Hepatocyte (in vitro differentiated cells): Measurements from ENCODE around the gene MCF2L. TPM values are rescaled to one million over a fixed set of nuclear protein-coding genes. Genes with fewer than 3 reads are reported as not detected.

Experiments used
- DNase-seq: peaks from one replicate; pipeline ENCODE4 v3.0.0-alpha.2; 2016; ENCODE audit warnings: low spot score
- H2AFZ ChIP-seq: fragments of 200-600 bp; sonication (generic); 2 replicates; pipeline ENCODE4 v1.6.0; 2016; ENCODE audit warnings: antibody characterized with exemption, mild to moderate bottlenecking
- H3K27ac ChIP-seq: fragments of 200-600 bp; sonication (generic); 2 replicates; pipeline ENCODE4 v1.5.1; 2016; ENCODE audit warnings: mild to moderate bottlenecking
- H3K27me3 ChIP-seq: fragments of 200-600 bp; sonication (generic); 2 replicates; pipeline ENCODE4 v1.6.1; 2016
- H3K36me3 ChIP-seq: fragments of 200-600 bp; sonication (generic); replicated peaks from 2 replicates; pipeline ENCODE4 v1.5.1; 2016; ENCODE audit warnings: low read depth; ENCODE audit not compliant: insufficient read depth
- H3K4me1 ChIP-seq: fragments of 200-600 bp; sonication (generic); 2 replicates; pipeline ENCODE4 v1.5.1; 2016; ENCODE audit warnings: mild to moderate bottlenecking, moderate library complexity; ENCODE audit not compliant: insufficient read depth
- H3K4me2 ChIP-seq: fragments of 200-600 bp; sonication (generic); 2 replicates; pipeline ENCODE4 v1.6.0; 2016
- H3K4me3 ChIP-seq: fragments of 200-600 bp; sonication (generic); 2 replicates; pipeline ENCODE4 v1.5.1; 2016; ENCODE audit warnings: mild to moderate bottlenecking
- H3K79me2 ChIP-seq: fragments of 200-600 bp; sonication (generic); 2 replicates; pipeline ENCODE4 v1.6.0; 2017; ENCODE audit warnings: mild to moderate bottlenecking
- H3K9me2 ChIP-seq: fragments of 200-600 bp; sonication (generic); replicated peaks from 2 replicates; pipeline ENCODE4 v1.6.0; 2017; ENCODE audit warnings: mild to moderate bottlenecking; ENCODE audit not compliant: insufficient read depth
- H3K9me3 ChIP-seq: fragments of 200-600 bp; sonication (generic); 2 replicates; pipeline ENCODE4 v1.5.1; 2016; ENCODE audit warnings: low read depth, mild to moderate bottlenecking
- H4K20me1 ChIP-seq: fragments of 200-600 bp; sonication (generic); 2 replicates; pipeline ENCODE4 v1.6.0; 2016; ENCODE audit warnings: mild to moderate bottlenecking; ENCODE audit not compliant: insufficient read depth, poor library complexity, severe bottlenecking
- EZH2 ChIP-seq: fragments of 200-600 bp; sonication (generic); IDR thresholded peaks from 2 replicates; pipeline ENCODE4 v1.6.1; 2016; ENCODE audit warnings: antibody characterized with exemption, mild to moderate bottlenecking, borderline replicate concordance
- EZH2phosphoT487 ChIP-seq: fragments of 200-600 bp; sonication (generic); IDR thresholded peaks from one replicate; pipeline ENCODE4 v1.6.1; 2018; ENCODE audit warnings: antibody characterized with exemption, mild to moderate bottlenecking, low read depth, moderate library complexity; ENCODE audit not compliant: unreplicated experiment, severe bottlenecking
- WGBS: methylation state at CpG from one replicate; pipeline ENCODE4 v1.1.6; 2016; ENCODE audit warnings: low lambda C conversion rate; ENCODE audit errors: missing lambda C conversion rate; 5-methylcytosine and 5-hydroxymethylcytosine counted together
- polyA plus RNA-seq: library from polyadenylated mRNA; unstranded; fragments of >200 nt; fragmentation: Nextera tagmentation; extraction: Ambion mirVana; gene quantifications from 2 replicates; pipeline ENCODE4 v1.2.1, GENCODE V29; 2016
- total RNA-seq: library from RNA; depleted of rRNA; stranded (reverse); fragments of >200 nt; gene quantifications from 2 replicates; pipeline ENCODE4 v1.2.3, GENCODE V29; 2014
- TF ChIP-seq, protein P1 (sequence below): fragments of 200-600 bp; sonication (generic); IDR thresholded peaks from 2 replicates; pipeline ENCODE4 v1.5.1; 2016; ENCODE audit warnings: antibody characterized with exemption, mild to moderate bottlenecking; ENCODE audit not compliant: poor library complexity

Gene MCF2L
- total and polyA plus RNA-seq, 2 experiments from 2014 or later = 11.1 to 22.4 TPM

- 96% methylated on average over 14 of the region's 14 CpGs for WGBS
- no peak for TF ChIP-seq EZH2phosphoT487
- no peak for TF ChIP-seq EZH2
- TF ChIP-seq, protein P1, sequence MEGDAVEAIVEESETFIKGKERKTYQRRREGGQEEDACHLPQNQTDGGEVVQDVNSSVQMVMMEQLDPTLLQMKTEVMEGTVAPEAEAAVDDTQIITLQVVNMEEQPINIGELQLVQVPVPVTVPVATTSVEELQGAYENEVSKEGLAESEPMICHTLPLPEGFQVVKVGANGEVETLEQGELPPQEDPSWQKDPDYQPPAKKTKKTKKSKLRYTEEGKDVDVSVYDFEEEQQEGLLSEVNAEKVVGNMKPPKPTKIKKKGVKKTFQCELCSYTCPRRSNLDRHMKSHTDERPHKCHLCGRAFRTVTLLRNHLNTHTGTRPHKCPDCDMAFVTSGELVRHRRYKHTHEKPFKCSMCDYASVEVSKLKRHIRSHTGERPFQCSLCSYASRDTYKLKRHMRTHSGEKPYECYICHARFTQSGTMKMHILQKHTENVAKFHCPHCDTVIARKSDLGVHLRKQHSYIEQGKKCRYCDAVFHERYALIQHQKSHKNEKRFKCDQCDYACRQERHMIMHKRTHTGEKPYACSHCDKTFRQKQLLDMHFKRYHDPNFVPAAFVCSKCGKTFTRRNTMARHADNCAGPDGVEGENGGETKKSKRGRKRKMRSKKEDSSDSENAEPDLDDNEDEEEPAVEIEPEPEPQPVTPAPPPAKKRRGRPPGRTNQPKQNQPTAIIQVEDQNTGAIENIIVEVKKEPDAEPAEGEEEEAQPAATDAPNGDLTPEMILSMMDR = no peak
- Histone ChIP-seq H3K4me1 (no peaks in the 10 kb centered on the region), H3K9me2 (no peaks in the 10 kb centered on the region), H3K4me3 (no peak overlapping the region), H3K9me3 (no peaks in the 10 kb centered on the region), H4K20me1 (no peaks in the 10 kb centered on the region), H3K27me3 (no peaks in the 10 kb centered on the region), H3K27ac (no peak overlapping the region), H3K36me3 (no peaks in the 10 kb centered on the region), H3K79me2 (no peaks in the 10 kb centered on the region), H2AFZ (no peak overlapping the region), H3K4me2 (no peak overlapping the region)
- no peak for DNase-seq
These were observed 92.9 kb downstream of the MCF2L start for GRCh38 chr13:113061796-113062425.

- 95% methylated on average over 14 of the region's 14 CpGs for WGBS
- TF ChIP-seq EZH2phosphoT487 (no peak), EZH2 (no peak)
- TF ChIP-seq, protein P1 = no peak
- H3K9me3 ChIP-seq = no peaks in the 10 kb centered on the region
- H3K4me2 ChIP-seq = no peak overlapping the region
- no peak overlapping the region for H3K27ac ChIP-seq
- no peaks in the 10 kb centered on the region for H3K4me1 ChIP-seq
- DNase-seq = no peak
- no peak overlapping the region for H2AFZ ChIP-seq
- no peaks in the 10 kb centered on the region for H3K36me3 ChIP-seq
- H4K20me1 ChIP-seq = no peaks in the 10 kb centered on the region
- H3K27me3 ChIP-seq = no peaks in the 10 kb centered on the region
- no peaks in the 10 kb centered on the region for H3K9me2 ChIP-seq
- no peak overlapping the region for H3K4me3 ChIP-seq
- no peaks in the 10 kb centered on the region for H3K79me2 ChIP-seq
These were observed 93.7 kb downstream of the MCF2L start for GRCh38 chr13:113062691-113063090.

- no peak for DNase-seq
- H2AFZ ChIP-seq = no peak overlapping the region
- H3K27ac ChIP-seq = no peak overlapping the region
- H4K20me1 ChIP-seq = no peaks in the 10 kb centered on the region
- no peaks in the 10 kb centered on the region for H3K79me2 ChIP-seq
- TF ChIP-seq EZH2phosphoT487 (no peak), EZH2 (no peak)
- TF ChIP-seq, protein P1 = no peak
- no peak overlapping the region for H3K4me3 ChIP-seq
- H3K4me2 ChIP-seq = no peak overlapping the region
- H3K27me3 ChIP-seq = no peaks in the 10 kb centered on the region
- 96% methylated on average over 22 of the region's 22 CpGs for WGBS
- H3K9me2 ChIP-seq = no peaks in the 10 kb centered on the region
- no peaks in the 10 kb centered on the region for H3K9me3 ChIP-seq
- H3K4me1 ChIP-seq = no peaks in the 10 kb centered on the region
- no peaks in the 10 kb centered on the region for H3K36me3 ChIP-seq
These were observed 94.1 kb downstream of the MCF2L start for GRCh38 chr13:113063091-113063491.
